ENCODE results near the gene SCRN2. TPM values are rescaled to one million over a fixed set of nuclear protein-coding genes. Genes with fewer than 3 reads are reported as not detected.
A peak's percentile ranks its signal among the peaks of the same experiment; 100 is the strongest.

SCRN2 gene
- total RNA-seq, 1 donor from 2014 or later = 25.4 TPM

- H3K9me3 Mint-ChIP-seq (ENCODE audit: unreplicated experiment) = no peaks in the 10 kb centered on the region
- no peaks in the 10 kb centered on the region for H3K27me3 Mint-ChIP-seq (ENCODE audit: unreplicated experiment)
- H3K4me3 Mint-ChIP-seq (ENCODE audit: unreplicated experiment) = no peak overlapping the region
- H3K27ac Mint-ChIP-seq (ENCODE audit: unreplicated experiment) = no peak overlapping the region
- no peak for DNase-seq (ENCODE audit: extremely low spot score, unreplicated experiment)
- peaks cover 8% of the 10 kb centered on the region for H3K36me3 Mint-ChIP-seq (ENCODE audit: unreplicated experiment)
- peaks cover 34% of the 10 kb centered on the region for H3K4me1 Mint-ChIP-seq (ENCODE audit: unreplicated experiment)
- no peak for TF ChIP-seq CTCF (IDR thresholded peaks at IDR 0.05)
Measured at GRCh38 chr17:47834756-47835155, 6.3 kb downstream of the SCRN2 start.

GRCh38 chr17:47831934-47832327 is 9.1 kb downstream of the SCRN2 start:
- Mint-ChIP-seq H3K4me3 (ENCODE audit: unreplicated experiment) (peak overlapping the region; percentile 89), H3K27me3 (ENCODE audit: unreplicated experiment) (no peaks in the 10 kb centered on the region), H3K4me1 (ENCODE audit: unreplicated experiment) (peaks cover 27% of the 10 kb centered on the region), H3K9me3 (ENCODE audit: unreplicated experiment) (no peaks in the 10 kb centered on the region), H3K27ac (ENCODE audit: unreplicated experiment) (peak overlapping the region; percentile 90), H3K36me3 (ENCODE audit: unreplicated experiment) (peaks cover 12% of the 10 kb centered on the region)
- DNase-seq (ENCODE audit: extremely low spot score, unreplicated experiment) = no peak
- no peak for TF ChIP-seq CTCF (IDR thresholded peaks at IDR 0.05)

- H3K4me3 Mint-ChIP-seq (ENCODE audit: unreplicated experiment) = peak within 1 kb of the TSS; percentile 89
- peak; percentile 47 for TF ChIP-seq CTCF (IDR thresholded peaks at IDR 0.05)
- peak; percentile 98 for DNase-seq (ENCODE audit: extremely low spot score, unreplicated experiment)
- peak within 1 kb of the TSS; percentile 90 for H3K27ac Mint-ChIP-seq (ENCODE audit: unreplicated experiment)
- H3K27me3 Mint-ChIP-seq (ENCODE audit: unreplicated experiment) = no peaks in the 10 kb centered on the region
- peaks cover 17% of the 10 kb centered on the region for H3K36me3 Mint-ChIP-seq (ENCODE audit: unreplicated experiment)
- H3K4me1 Mint-ChIP-seq (ENCODE audit: unreplicated experiment) = peaks cover 27% of the 10 kb centered on the region
- H3K9me3 Mint-ChIP-seq (ENCODE audit: unreplicated experiment) = no peaks in the 10 kb centered on the region
Measured at GRCh38 chr17:47831003-47831933, 9.8 kb downstream of the SCRN2 start, which contains the start of the genes LRRC46 and MRPL10. Gene LRRC46, plus strand, starts transcription at chr17:47831670. Its CDS starts 320 bp downstream, at chr17:47831990. Gene MRPL10, minus strand, starts transcription at chr17:47831541. Its CDS starts 30 bp downstream, at chr17:47831511.

- TF ChIP-seq CTCF (IDR thresholded peaks at IDR 0.05) = no peak
- H3K27ac Mint-ChIP-seq (ENCODE audit: unreplicated experiment) = peak overlapping the region; percentile 90
- H3K27me3 Mint-ChIP-seq (ENCODE audit: unreplicated experiment) = no peaks in the 10 kb centered on the region
- peak overlapping the region; percentile 89 for H3K4me3 Mint-ChIP-seq (ENCODE audit: unreplicated experiment)
- peaks cover 27% of the 10 kb centered on the region for H3K4me1 Mint-ChIP-seq (ENCODE audit: unreplicated experiment)
- no peaks in the 10 kb centered on the region for H3K9me3 Mint-ChIP-seq (ENCODE audit: unreplicated experiment)
- DNase-seq (ENCODE audit: extremely low spot score, unreplicated experiment) = no peak
- peaks cover 15% of the 10 kb centered on the region for H3K36me3 Mint-ChIP-seq (ENCODE audit: unreplicated experiment)
Measured at GRCh38 chr17:47830396-47831002, 10.6 kb downstream of the SCRN2 start.

GRCh38 chr17:47829870-47830269 is 11.2 kb downstream of the SCRN2 start:
- peaks cover 15% of the 10 kb centered on the region for H3K36me3 Mint-ChIP-seq (ENCODE audit: unreplicated experiment)
- no peak for TF ChIP-seq CTCF (IDR thresholded peaks at IDR 0.05)
- H3K27me3 Mint-ChIP-seq (ENCODE audit: unreplicated experiment) = no peaks in the 10 kb centered on the region
- H3K4me3 Mint-ChIP-seq (ENCODE audit: unreplicated experiment) = peak overlapping the region; percentile 89
- no peak for DNase-seq (ENCODE audit: extremely low spot score, unreplicated experiment)
- no peak overlapping the region for H3K27ac Mint-ChIP-seq (ENCODE audit: unreplicated experiment)
- no peaks in the 10 kb centered on the region for H3K9me3 Mint-ChIP-seq (ENCODE audit: unreplicated experiment)
- peaks cover 27% of the 10 kb centered on the region for H3K4me1 Mint-ChIP-seq (ENCODE audit: unreplicated experiment)

Data from osteocyte (in vitro differentiated cells).